Measurements from ENCODE around the gene ARL8A. TPM values are rescaled to one million over a fixed set of nuclear protein-coding genes. Genes with fewer than 3 reads are reported as not detected.
A peak's percentile ranks its signal among the peaks of the same experiment; 100 is the strongest.

The ARL8A gene
- total RNA-seq, 1 donor from 2014 or later: 95.1 TPM

GRCh38 chr1:202133001-202133400 lies 11.5 kb downstream of the ARL8A start:
- Mint-ChIP-seq H3K27ac (ENCODE audit: unreplicated experiment) (peak overlapping the region; percentile 8), H3K4me1 (ENCODE audit: low read depth) (no peaks in the 10 kb centered on the region)
- TF ChIP-seq CTCF (IDR thresholded peaks at IDR 0.05): no peak

GRCh38 chr1:202131956-202132821 lies 12.3 kb downstream of the ARL8A start:
- Mint-ChIP-seq H3K9me3 (ENCODE audit: low read depth) (no peaks in the 10 kb centered on the region), H3K27ac (ENCODE audit: unreplicated experiment) (no peak overlapping the region), H3K4me1 (ENCODE audit: low read depth) (no peaks in the 10 kb centered on the region), H3K27me3 (ENCODE audit: low read depth) (no peaks in the 10 kb centered on the region), H3K36me3 (ENCODE audit: low read depth) (peaks cover 12% of the 10 kb centered on the region), H3K4me3 (ENCODE audit: unreplicated experiment) (no peak overlapping the region)
- DNase-seq (ENCODE audit: low spot score): no peak
- TF ChIP-seq CTCF (IDR thresholded peaks at IDR 0.05): no peak

More at GRCh38 chr1:202133001-202133400, 11.5 kb downstream of the ARL8A start:
- no peak overlapping the region for H3K4me3 Mint-ChIP-seq (ENCODE audit: unreplicated experiment)
- DNase-seq (ENCODE audit: low spot score): no peak
- no peaks in the 10 kb centered on the region for H3K9me3 Mint-ChIP-seq (ENCODE audit: low read depth)
- no peaks in the 10 kb centered on the region for H3K27me3 Mint-ChIP-seq (ENCODE audit: low read depth)
- peaks cover 12% of the 10 kb centered on the region for H3K36me3 Mint-ChIP-seq (ENCODE audit: low read depth)

- Mint-ChIP-seq H3K36me3 (ENCODE audit: low read depth) (peaks cover 12% of the 10 kb centered on the region), H3K4me1 (ENCODE audit: low read depth) (no peaks in the 10 kb centered on the region), H3K27me3 (ENCODE audit: low read depth) (no peaks in the 10 kb centered on the region), H3K27ac (ENCODE audit: unreplicated experiment) (no peak overlapping the region), H3K9me3 (ENCODE audit: low read depth) (no peaks in the 10 kb centered on the region), H3K4me3 (ENCODE audit: unreplicated experiment) (no peak overlapping the region)
- no peak for DNase-seq (ENCODE audit: low spot score)
- TF ChIP-seq CTCF (IDR thresholded peaks at IDR 0.05): no peak
Observed at GRCh38 chr1:202130816-202131522, 13.6 kb downstream of the ARL8A start.

GRCh38 chr1:202130297-202130721 lies 14.2 kb downstream of the ARL8A start:
- H3K9me3 Mint-ChIP-seq (ENCODE audit: low read depth): no peaks in the 10 kb centered on the region
- H3K27ac Mint-ChIP-seq (ENCODE audit: unreplicated experiment): no peak overlapping the region
- DNase-seq (ENCODE audit: low spot score): no peak
- H3K4me3 Mint-ChIP-seq (ENCODE audit: unreplicated experiment): no peak overlapping the region
- H3K27me3 Mint-ChIP-seq (ENCODE audit: low read depth): no peaks in the 10 kb centered on the region
- TF ChIP-seq CTCF (IDR thresholded peaks at IDR 0.05): no peak
- H3K36me3 Mint-ChIP-seq (ENCODE audit: low read depth): peaks cover 12% of the 10 kb centered on the region
- H3K4me1 Mint-ChIP-seq (ENCODE audit: low read depth): no peaks in the 10 kb centered on the region

- no peaks in the 10 kb centered on the region for H3K4me1 Mint-ChIP-seq (ENCODE audit: low read depth)
- no peak overlapping the region for H3K27ac Mint-ChIP-seq (ENCODE audit: unreplicated experiment)
- DNase-seq (ENCODE audit: low spot score): no peak
- no peak overlapping the region for H3K4me3 Mint-ChIP-seq (ENCODE audit: unreplicated experiment)
- H3K36me3 Mint-ChIP-seq (ENCODE audit: low read depth): peaks cover 12% of the 10 kb centered on the region
- H3K9me3 Mint-ChIP-seq (ENCODE audit: low read depth): no peaks in the 10 kb centered on the region
- no peaks in the 10 kb centered on the region for H3K27me3 Mint-ChIP-seq (ENCODE audit: low read depth)
- TF ChIP-seq CTCF (IDR thresholded peaks at IDR 0.05): no peak
Observed at GRCh38 chr1:202129453-202130296, 14.9 kb downstream of the ARL8A start.
